HCT116 (cell line): ENCODE results near the gene AQP9. TPM values are rescaled to one million over a fixed set of nuclear protein-coding genes. Genes with fewer than 3 reads are reported as not detected.

Experiments used
- ATAC-seq: fragments of 200-7000 bp; cut with Tn5 transposase; 2 replicates; pipeline ENCODE4 v1.9.1; 2020; ENCODE audit warnings: mild to moderate bottlenecking, moderate library complexity
- BruUV-seq: library from RNA; stranded (reverse); fragments of 400-500 nt; replicated peaks from 2 replicates; lab custom pipeline; 2021; lab: Mats Ljungman, UMichigan
- CTCF ChIA-PET: fragments of 300-600 bp; sonication (Branson Sonifier 250); formaldehyde crosslinking; loops from one replicate; lab custom pipeline; 2021; ENCODE audit warnings: antibody characterized with exemption; lab: Charles Lee
- POLR2A ChIA-PET: fragments of 300-600, 350-600 bp; sonication (Branson Sonifier 250); formaldehyde crosslinking; loops from one replicate; lab custom pipeline; 2021; ENCODE audit warnings: antibody characterized with exemption; lab: Charles Lee
- RAD21 ChIA-PET, 2 experiments: fragments of 300-600 bp; sonication (Branson Sonifier 250); formaldehyde crosslinking; loops; one replicate each; lab custom pipeline; 2023; ENCODE audit warnings: low total read pairs in 2 of 2; ENCODE audit not compliant: uncharacterized antibody in 2 of 2, unreplicated experiment in 2 of 2, low non-redundant PET in 1 of 2; lab: Charles Lee
- DNase-seq: peaks from one replicate; pipeline ENCODE4 v3.0.0-alpha.2; 2010; ENCODE audit warnings: low read depth, low spot score
- H2AFZ ChIP-seq: fragments of 200-600 bp; shearing (Covaris generic), sonication (generic); 2 replicates; pipeline ENCODE4 v1.6.1; 2017; ENCODE audit warnings: low read depth, mixed run types, mixed read lengths, antibody characterized with exemption, low read length; ENCODE audit not compliant: poor library complexity, severe bottlenecking
- H3K27ac ChIP-seq: 2 replicates; pipeline ENCODE4 v1.5.1; 2012; ENCODE audit warnings: low read depth, low read length
- H3K27me3 ChIP-seq: fragments of 200-600 bp; sonication (generic); 2 replicates; pipeline ENCODE4 v1.6.1; 2016; ENCODE audit warnings: mixed run types, low read length, mixed read lengths; ENCODE audit not compliant: insufficient read depth
- H3K36me3 ChIP-seq, 2 experiments: fragments of 200-500 bp in 1 of 2; fragments of 200-600 bp in 1 of 2; sonication (Bioruptor generic) in 1 of 2; sonication (generic) in 1 of 2; 2 replicates each; pipeline versions ENCODE4 v1.5.1 to v1.6.1; 2014 to 2016; ENCODE audit warnings: low read length in 2 of 2, inconsistent platforms in 1 of 2, mixed read lengths in 1 of 2, mixed run types in 1 of 2; ENCODE audit not compliant: insufficient read depth in 2 of 2, control insufficient read depth in 1 of 2
- H3K4me1 ChIP-seq, 2 experiments: fragments of 200-600 bp in 1 of 2; sonication (generic) in 1 of 2; 2 replicates each; pipeline versions ENCODE4 v1.5.1 to v1.6.1; 2012 to 2017; ENCODE audit warnings: low read length in 2 of 2, inconsistent platforms in 1 of 2, mild to moderate bottlenecking in 1 of 2, mixed read lengths in 1 of 2, mixed run types in 1 of 2, moderate library complexity in 1 of 2; ENCODE audit not compliant: insufficient read depth in 2 of 2, control insufficient read depth in 1 of 2
- H3K4me2 ChIP-seq: fragments of 200-600 bp; sonication (generic); 2 replicates; pipeline ENCODE4 v1.6.1; 2017; ENCODE audit warnings: mixed run types, low read length, mixed read lengths
- H3K4me3 ChIP-seq, 2 experiments: fragments of 200-600 bp in 1 of 2; sonication (generic) in 1 of 2; replicated peaks in 1 of 2; 2 replicates each; pipeline ENCODE4 v1.5.1; 2011 to 2016; ENCODE audit warnings: low read length in 2 of 2, control low read depth in 1 of 2, low read depth in 1 of 2, mild to moderate bottlenecking in 1 of 2, mixed read lengths in 1 of 2, mixed run types in 1 of 2
- H3K79me2 ChIP-seq: fragments of 200-600 bp; sonication (generic); 2 replicates; pipeline ENCODE4 v1.6.1; 2017; ENCODE audit warnings: mild to moderate bottlenecking, mixed run types, low read length, moderate library complexity, mixed read lengths; ENCODE audit not compliant: insufficient read depth
- H3K9ac ChIP-seq: fragments of 200-600 bp; sonication (generic); 2 replicates; pipeline ENCODE4 v1.6.1; 2016; ENCODE audit warnings: low read length, mixed read lengths
- H3K9me2 ChIP-seq: fragments of 200-600 bp; sonication (generic), shearing (Covaris generic); 2 replicates; pipeline ENCODE4 v1.6.1; 2017; ENCODE audit warnings: mixed run types, mild to moderate bottlenecking, moderate library complexity; ENCODE audit not compliant: insufficient read depth
- H3K9me3 ChIP-seq, 2 experiments: fragments of 200-500 bp in 1 of 2; fragments of 200-600 bp in 1 of 2; sonication (Bioruptor generic) in 1 of 2; sonication (generic) in 1 of 2; 2 replicates each; pipeline ENCODE4 v1.6.1; 2014 to 2017; ENCODE audit warnings: low read length in 2 of 2, mixed read lengths in 2 of 2, inconsistent platforms in 1 of 2, low read depth in 1 of 2, mild to moderate bottlenecking in 1 of 2, mixed run types in 1 of 2, moderate library complexity in 1 of 2; ENCODE audit not compliant: control insufficient read depth in 1 of 2, insufficient read depth in 1 of 2
- H4K20me1 ChIP-seq: fragments of 200-600 bp; sonication (generic), shearing (Covaris generic); 2 replicates; pipeline ENCODE4 v1.6.1; 2017; ENCODE audit warnings: mixed run types, mild to moderate bottlenecking, moderate library complexity; ENCODE audit not compliant: insufficient read depth
- ATF3 ChIP-seq: IDR thresholded peaks from 2 replicates; pipeline ENCODE4 v1.6.1; 2012
- CBX3 ChIP-seq: IDR thresholded peaks from 2 replicates; pipeline ENCODE4 v1.6.1; 2012; ENCODE audit warnings: low read depth
- ELF1 ChIP-seq: IDR thresholded peaks from 2 replicates; pipeline ENCODE4 v1.6.1; 2012; ENCODE audit warnings: low read depth, borderline replicate concordance
- EZH2phosphoT487 ChIP-seq: fragments of 200-600 bp; IDR thresholded peaks from 2 replicates; pipeline ENCODE4 v1.6.1; 2018; ENCODE audit warnings: antibody characterized with exemption, borderline replicate concordance
- FOSL1 ChIP-seq: IDR thresholded peaks from 2 replicates; pipeline ENCODE4 v1.6.1; 2012; ENCODE audit warnings: low read depth
- MAX ChIP-seq: IDR thresholded peaks from 2 replicates; pipeline ENCODE4 v1.6.1; 2012
- POLR2AphosphoS5 ChIP-seq: IDR thresholded peaks from 2 replicates; pipeline ENCODE4 v1.6.1; 2011; ENCODE audit warnings: mild to moderate bottlenecking, low read depth, low read length, moderate library complexity
- RAD21 ChIP-seq: IDR thresholded peaks from 2 replicates; pipeline ENCODE4 v1.6.1; 2012; ENCODE audit warnings: low read depth, mild to moderate bottlenecking
- REST ChIP-seq: IDR thresholded peaks from 2 replicates; pipeline ENCODE4 v1.6.1; 2012; ENCODE audit warnings: low read depth
- SIN3A ChIP-seq: IDR thresholded peaks from 2 replicates; pipeline ENCODE4 v1.6.1; 2012; ENCODE audit warnings: low read depth
- SP1 ChIP-seq: IDR thresholded peaks from 2 replicates; pipeline ENCODE4 v1.6.1; 2012; ENCODE audit warnings: low read depth
- TCF7L2 ChIP-seq: IDR thresholded peaks from 2 replicates; pipeline ENCODE4 v1.7.0; 2011; ENCODE audit warnings: borderline replicate concordance, inconsistent platforms; ENCODE audit not compliant: insufficient read depth, insufficient read length; ENCODE audit errors: extremely low read depth
- ZBTB33 ChIP-seq: IDR thresholded peaks from 2 replicates; pipeline ENCODE4 v1.6.1; 2011; ENCODE audit warnings: mild to moderate bottlenecking, low read length, moderate library complexity; ENCODE audit not compliant: insufficient replicate concordance; ENCODE audit errors: extremely low read depth
- ZFX ChIP-seq: fragments of 450-650 bp; IDR thresholded peaks from 2 replicates; pipeline ENCODE4 v1.6.1; 2017
- intact Hi-C: fragments of 100-400 bp; cut with micrococcal nuclease; formaldehyde crosslinking; loops from 2 replicates; pipeline ENCODE4 v1.10.0; 2022
- total RNA-seq: library from RNA; stranded (reverse); gene quantifications from one replicate; pipeline ENCODE4 v1.2.1, GENCODE V29; 2021; ENCODE audit not compliant: unreplicated experiment

Gene AQP9
- total RNA-seq, 1 experiment from 2014 or later: 0.12 TPM

- Histone ChIP-seq H3K9me2 (no peaks in the 10 kb centered on the region), H3K4me3 (no peak overlapping the region), H3K36me3 (no peaks in the 10 kb centered on the region), H3K9me3 (no peaks in the 10 kb centered on the region), H3K4me1 (no peaks in the 10 kb centered on the region), H3K27me3 (peaks cover 8% of the 10 kb centered on the region; the same call in 1 of the 2 replicates), H3K4me2 (no peak overlapping the region), H2AFZ (no peak overlapping the region), H3K9ac (no peak overlapping the region), H3K27ac (no peak overlapping the region), H3K79me2 (no peaks in the 10 kb centered on the region), H4K20me1 (no peaks in the 10 kb centered on the region)
- no peak for DNase-seq
- BruUV-seq: no TSS peak
- no peak for TF ChIP-seq ATF3
- no peak for TF ChIP-seq CBX3
- no peak for TF ChIP-seq EZH2phosphoT487
- no peak for TF ChIP-seq MAX
- no peak for TF ChIP-seq TCF7L2
- no peak for TF ChIP-seq POLR2AphosphoS5
- no peak for TF ChIP-seq ZFX
- TF ChIP-seq SIN3A: no peak
- TF ChIP-seq FOSL1: no peak
- TF ChIP-seq SP1: no peak
- ChIA-PET CTCF (no interaction called here), POLR2A (no interaction called here), RAD21 (no interaction called here)
- intact Hi-C loops: no loop called here
- no peak for ATAC-seq
Observed at GRCh38 chr15:58110999-58111717, 27.0 kb upstream of the AQP9 start.

GRCh38 chr15:58111718-58112104 lies 26.5 kb upstream of the AQP9 start:
- H3K9me3 ChIP-seq: no peaks in the 10 kb centered on the region
- no peaks in the 10 kb centered on the region for H3K36me3 ChIP-seq
- no peak for DNase-seq
- H3K9ac ChIP-seq: no peak overlapping the region
- ChIA-PET CTCF (no interaction called here), RAD21 (no interaction called here), POLR2A (no interaction called here)
- no peaks in the 10 kb centered on the region for H4K20me1 ChIP-seq
- H3K27ac ChIP-seq: no peak overlapping the region
- intact Hi-C loops: no loop called here
- peaks cover 8% of the 10 kb centered on the region; the same call in 1 of the 2 replicates for H3K27me3 ChIP-seq
- no peak overlapping the region for H3K4me3 ChIP-seq
- H2AFZ ChIP-seq: no peak overlapping the region
- H3K79me2 ChIP-seq: no peaks in the 10 kb centered on the region
- H3K4me2 ChIP-seq: no peak overlapping the region
- no TSS peak for BruUV-seq
- H3K9me2 ChIP-seq: no peaks in the 10 kb centered on the region
- no peaks in the 10 kb centered on the region for H3K4me1 ChIP-seq
- ATAC-seq: no peak
- TF ChIP-seq REST (no peak), ELF1 (no peak), ZBTB33 (no peak), POLR2AphosphoS5 (no peak), TCF7L2 (no peak), FOSL1 (no peak), MAX (no peak), RAD21 (no peak)
